Liver (tissue), 9 donors: Measurements from ENCODE around the gene PIMREG. TPM values are rescaled to one million over a fixed set of nuclear protein-coding genes. Genes with fewer than 3 reads are reported as not detected.

Experiments
- DNase-seq: peaks from one replicate; pipeline ENCODE4 v3.0.0-alpha.2; 2017; ENCODE audit warnings: low spot score
- H3K27ac ChIP-seq, 2 donors: one replicate each; pipeline ENCODE4 v1.7.0; 2013; ENCODE audit warnings: inconsistent platforms in 2 of 2, low read length in 2 of 2, control low read depth in 1 of 2, low read depth in 1 of 2, mild to moderate bottlenecking in 1 of 2
- H3K27me3 ChIP-seq, 4 donors: one replicate each; pipeline versions ENCODE4 v1.6.1 to v1.7.0; 2013; ENCODE audit warnings: low read length in 3 of 4, inconsistent platforms in 1 of 4, mild to moderate bottlenecking in 1 of 4, moderate library complexity in 1 of 4; ENCODE audit not compliant: control insufficient read depth in 4 of 4, insufficient read depth in 4 of 4
- H3K36me3 ChIP-seq, 4 donors: one replicate each; pipeline versions ENCODE4 v1.6.1 to v1.7.0; 2013; ENCODE audit warnings: low read length in 3 of 4, mild to moderate bottlenecking in 3 of 4, low read depth in 1 of 4, moderate library complexity in 1 of 4; ENCODE audit not compliant: control insufficient read depth in 4 of 4, insufficient read depth in 3 of 4
- H3K4me1 ChIP-seq, 4 donors: one replicate each; pipeline versions ENCODE4 v1.6.1 to v1.7.0; 2013; ENCODE audit warnings: low read length in 3 of 4, mild to moderate bottlenecking in 3 of 4, moderate library complexity in 1 of 4; ENCODE audit not compliant: control insufficient read depth in 4 of 4, insufficient read depth in 4 of 4
- H3K4me3 ChIP-seq, 3 donors: one replicate each; pipeline versions ENCODE4 v1.6.1 to v1.7.0; 2013; ENCODE audit warnings: low read length in 3 of 3, control low read depth in 1 of 3, low read depth in 1 of 3, mild to moderate bottlenecking in 1 of 3
- H3K9ac ChIP-seq, 2 donors: one replicate each; pipeline ENCODE4 v1.7.0; 2013; ENCODE audit warnings: low read length in 2 of 2, mild to moderate bottlenecking in 2 of 2, moderate library complexity in 2 of 2, control low read depth in 1 of 2, low read depth in 1 of 2
- H3K9me3 ChIP-seq, 4 donors: one replicate each; pipeline versions ENCODE4 v1.6.1 to v1.7.0; 2013; ENCODE audit warnings: low read length in 3 of 4; ENCODE audit not compliant: control insufficient read depth in 4 of 4
- CTCF ChIP-seq: fragments of 150-350 bp; IDR thresholded peaks from 2 replicates; pipeline ENCODE4 v1.5.1; 2017; ENCODE audit warnings: improper control_type of control experiment, low read depth, low read length; ENCODE audit not compliant: missing input control
- HNF4A ChIP-seq, 2 donors: conservative IDR thresholded peaks; 2 replicates each; pipeline ENCODE4 v1.6.1; 2016; ENCODE audit warnings: antibody characterized with exemption in 2 of 2, mild to moderate bottlenecking in 2 of 2
- NR2F2 ChIP-seq: IDR thresholded peaks from 2 replicates; pipeline ENCODE4 v1.6.1; 2016; ENCODE audit warnings: antibody characterized with exemption
- RAD21 ChIP-seq, 2 donors: IDR thresholded peaks; 2 replicates each; pipeline ENCODE4 v1.6.1; 2016; ENCODE audit warnings: antibody characterized with exemption in 2 of 2, mild to moderate bottlenecking in 2 of 2
- REST ChIP-seq: IDR thresholded peaks from 2 replicates; pipeline ENCODE4 v1.6.1; 2016; ENCODE audit warnings: antibody characterized with exemption, mild to moderate bottlenecking
- WGBS: extraction: QIAGEN DNeasy Blood & Tissue Kit; methylation state at CpG from one replicate; pipeline ENCODE4 v1.1.7; 2013; 5-methylcytosine and 5-hydroxymethylcytosine counted together
- polyA plus RNA-seq, 2 donors: library from polyadenylated mRNA; stranded (reverse) in 1 of 2; unstranded in 1 of 2; fragments of 200-250 nt in 1 of 2; fragments of >200 nt in 1 of 2; fragmentation: Nextera tagmentation in 1 of 2; extraction: Ambion mirVana in 1 of 2; gene quantifications; one replicate each; pipeline versions ENCODE4 v1.2.1 to v1.2.3, GENCODE V29; 2013 to 2015
- total RNA-seq, 2 donors: library from RNA; depleted of rRNA; stranded (reverse); fragments of >200 nt; gene quantifications; one replicate each; pipeline ENCODE4 v1.2.3, GENCODE V29; 2014
- donor health status: healthy.
- donor health status: healthy.
- donor health status: healthy.
- donor health status: healthy.
- donor health status: healthy.

PIMREG gene
- total and polyA plus RNA-seq, 4 donors: 0.10 to 5.2 (median 0.75) TPM; not detected in 1

- H3K27ac ChIP-seq: no peak within 1 kb of the TSS
- TF ChIP-seq NR2F2 (no peak), CTCF (no peak), HNF4A (conservative IDR thresholded peaks at IDR 0.05) (no peak)
- H3K27me3 ChIP-seq: peaks cover 0 to 3% (median 0%) of the 10 kb centered on the region in 4 donors
- H3K36me3 ChIP-seq: no peaks in the 10 kb centered on the region
- peaks cover 0 to 3% (median 0%) of the 10 kb centered on the region in 4 donors for H3K9me3 ChIP-seq
- no peak within 1 kb of the TSS for H3K9ac ChIP-seq
- H3K4me3 ChIP-seq: no peak within 1 kb of the TSS
- DNase-seq: no peak
- no peaks in the 10 kb centered on the region for H3K4me1 ChIP-seq
- 83% methylated on average over 16 of the region's 16 CpGs for WGBS
Observed at GRCh38 chr17:6435051-6435450, 9.2 kb upstream of the PIMREG start, which contains the start of gene AIPL1. Gene AIPL1, minus strand, starts transcription at chr17:6435121. Its CDS starts 17 bp downstream, at chr17:6435104.

DNA sequence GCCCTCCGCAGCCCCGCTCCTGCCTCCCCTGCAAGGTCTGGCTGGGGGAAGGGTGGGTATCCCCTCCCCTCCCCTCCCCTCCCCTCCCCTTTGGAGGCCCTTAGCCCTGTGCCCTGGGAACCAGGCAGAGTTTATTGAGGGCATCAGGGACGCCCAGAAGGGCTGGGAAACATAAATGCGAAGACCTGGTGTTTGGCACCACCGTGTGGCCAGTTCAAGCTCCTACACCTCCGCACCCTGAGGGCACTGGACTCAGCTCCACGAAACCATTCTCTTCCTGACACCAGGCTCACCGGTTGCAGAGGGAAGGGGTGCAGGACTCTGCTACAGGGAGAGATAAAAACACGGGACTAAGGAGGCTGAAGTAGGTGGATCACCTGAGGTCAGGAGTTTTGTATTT, 8.3 kb upstream of the PIMREG start:
- 20% methylated on average over 9 of the region's 9 CpGs for WGBS

More for the DNA sequence above, 8.3 kb upstream of the PIMREG start:
- Histone ChIP-seq H3K9ac (no peak overlapping the region), H3K27ac (no peak overlapping the region), H3K4me3 (no peak overlapping the region), H3K4me1 (no peaks in the 10 kb centered on the region), H3K27me3 (peaks cover 0 to 3% (median 0%) of the 10 kb centered on the region in 4 donors), H3K36me3 (no peaks in the 10 kb centered on the region), H3K9me3 (no peaks in the 10 kb centered on the region)
- DNase-seq: peak; percentile 57
- TF ChIP-seq RAD21 (IDR thresholded peaks at IDR 0.05) (peak; percentile 82 to 88), CTCF (peak; percentile 86), REST (no peak)
